HG02870 (cell line): ENCODE results near the gene CAMKK1.

Experiments used
- ATAC-seq: cut with Tn5 transposase; IDR thresholded peaks from one replicate; pipeline ENCODE4 v1.9.1; 2021; ENCODE audit warnings: mild to moderate bottlenecking, moderate library complexity; ENCODE audit not compliant: unreplicated experiment

Gene CAMKK1

GRCh38 chr17:3815122-3815521, 77.7 kb downstream of the CAMKK1 start:
- ATAC-seq = no peak

GRCh38 chr17:3814361-3814760, 78.5 kb downstream of the CAMKK1 start:
- no peak for ATAC-seq

GRCh38 chr17:3813171-3813570, 79.7 kb downstream of the CAMKK1 start:
- ATAC-seq = no peak

- ATAC-seq = no peak
Observed at GRCh38 chr17:3812771-3813170, 80.1 kb downstream of the CAMKK1 start.

GRCh38 chr17:3812284-3812683, 80.6 kb downstream of the CAMKK1 start:
- ATAC-seq = no peak
